Measurements from ENCODE around the gene TMEM61. TPM values are rescaled to one million over a fixed set of nuclear protein-coding genes. Genes with fewer than 3 reads are reported as not detected.
"Not testable (repeated sequence)": the region's sequence is repeated elsewhere in the genome, so short reads cannot be mapped to it uniquely, and the experiment has no call there.

The TMEM61 gene
- 0.90 TPM in 1 of 2 replicates, not detected in the other for total RNA-seq
- polyA plus RNA-seq, result 0.22 and 0.99 TPM in 2 replicates

GRCh38 chr1:54980528-54981241 lies at the start of gene TMEM61:
Gene TMEM61 (plus strand): TSS chr1:54980628. CDS start chr1:54981066, 438 bp downstream.
- no peak for TF ChIP-seq EZH2 (IDR thresholded peaks at IDR 0.05; ENCODE audit: borderline replicate concordance)
- TF ChIP-seq, protein P1, sequence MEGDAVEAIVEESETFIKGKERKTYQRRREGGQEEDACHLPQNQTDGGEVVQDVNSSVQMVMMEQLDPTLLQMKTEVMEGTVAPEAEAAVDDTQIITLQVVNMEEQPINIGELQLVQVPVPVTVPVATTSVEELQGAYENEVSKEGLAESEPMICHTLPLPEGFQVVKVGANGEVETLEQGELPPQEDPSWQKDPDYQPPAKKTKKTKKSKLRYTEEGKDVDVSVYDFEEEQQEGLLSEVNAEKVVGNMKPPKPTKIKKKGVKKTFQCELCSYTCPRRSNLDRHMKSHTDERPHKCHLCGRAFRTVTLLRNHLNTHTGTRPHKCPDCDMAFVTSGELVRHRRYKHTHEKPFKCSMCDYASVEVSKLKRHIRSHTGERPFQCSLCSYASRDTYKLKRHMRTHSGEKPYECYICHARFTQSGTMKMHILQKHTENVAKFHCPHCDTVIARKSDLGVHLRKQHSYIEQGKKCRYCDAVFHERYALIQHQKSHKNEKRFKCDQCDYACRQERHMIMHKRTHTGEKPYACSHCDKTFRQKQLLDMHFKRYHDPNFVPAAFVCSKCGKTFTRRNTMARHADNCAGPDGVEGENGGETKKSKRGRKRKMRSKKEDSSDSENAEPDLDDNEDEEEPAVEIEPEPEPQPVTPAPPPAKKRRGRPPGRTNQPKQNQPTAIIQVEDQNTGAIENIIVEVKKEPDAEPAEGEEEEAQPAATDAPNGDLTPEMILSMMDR (IDR thresholded peaks at IDR 0.05; ENCODE audit: poor library complexity), result no peak
- TF ChIP-seq EZH2phosphoT487 (IDR thresholded peaks at IDR 0.05; ENCODE audit: low read depth, severe bottlenecking, unreplicated experiment), result no peak
- Histone ChIP-seq H3K79me2 (no peaks in the 10 kb centered on the region), H4K20me1 (ENCODE audit: insufficient read depth, poor library complexity, severe bottlenecking) (no peaks in the 10 kb centered on the region), H3K27me3 (peaks cover 38% of the 10 kb centered on the region), H3K4me1 (ENCODE audit: insufficient read depth) (peaks cover 5% of the 10 kb centered on the region), H3K27ac (no peak within 1 kb of the TSS), H3K4me3 (peak within 1 kb of the TSS; percentile 27), H2AFZ (peak within 1 kb of the TSS; percentile 74), H3K36me3 (replicated peaks; ENCODE audit: insufficient read depth, low read depth) (no peaks in the 10 kb centered on the region), H3K4me2 (peak within 1 kb of the TSS; percentile 97), H3K9me3 (ENCODE audit: low read depth) (no peaks in the 10 kb centered on the region), H3K9me2 (replicated peaks; ENCODE audit: insufficient read depth) (no peaks in the 10 kb centered on the region)
- peak; percentile 50 for DNase-seq (ENCODE audit: low spot score)
- 12% methylated on average over 37 of the region's 69 CpGs for WGBS (ENCODE audit: low lambda C conversion rate, missing lambda C conversion rate)

DNA sequence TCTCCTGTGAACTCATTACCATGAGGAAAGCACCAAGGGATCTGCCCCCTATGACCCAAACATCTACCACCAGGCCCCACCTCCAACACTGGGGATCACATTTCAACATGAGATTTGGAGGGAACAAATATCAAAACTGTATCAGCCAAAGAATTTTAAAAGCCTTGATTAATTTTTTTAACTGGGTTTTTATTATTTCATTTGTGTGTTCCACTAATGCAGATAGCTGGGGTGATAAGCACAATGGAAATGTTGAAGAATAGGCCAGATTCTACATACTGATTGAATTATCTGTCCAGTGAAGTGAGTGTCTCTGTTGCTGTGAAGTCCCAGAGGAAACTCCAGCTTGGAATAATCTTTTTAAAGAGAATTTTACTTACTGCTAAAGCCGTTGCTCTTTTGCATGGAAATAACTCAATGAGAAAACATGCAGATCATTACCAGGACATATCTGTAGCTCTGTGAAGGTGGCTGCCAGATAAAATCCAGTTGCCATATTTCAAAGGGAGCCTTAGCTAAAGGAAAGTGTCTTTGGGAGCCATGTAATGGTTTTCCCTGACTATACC lies 49.1 kb upstream of the TMEM61 start:
- Histone ChIP-seq H3K4me3 (no peak overlapping the region), H3K27me3 (no peaks in the 10 kb centered on the region), H3K9me3 (ENCODE audit: low read depth) (no peaks in the 10 kb centered on the region), H3K79me2 (no peaks in the 10 kb centered on the region), H2AFZ (no peak overlapping the region), H3K27ac (no peak overlapping the region), H3K4me1 (ENCODE audit: insufficient read depth) (peaks cover 20% of the 10 kb centered on the region), H3K36me3 (replicated peaks; ENCODE audit: insufficient read depth, low read depth) (no peaks in the 10 kb centered on the region), H4K20me1 (ENCODE audit: insufficient read depth, poor library complexity, severe bottlenecking) (no peaks in the 10 kb centered on the region), H3K9me2 (replicated peaks; ENCODE audit: insufficient read depth) (no peaks in the 10 kb centered on the region), H3K4me2 (no peak overlapping the region)
- no peak for DNase-seq (ENCODE audit: low spot score)
- 64% methylated on average over 1 of the region's 1 CpG for WGBS (ENCODE audit: low lambda C conversion rate, missing lambda C conversion rate)
- TF ChIP-seq EZH2phosphoT487 (IDR thresholded peaks at IDR 0.05; ENCODE audit: low read depth, severe bottlenecking, unreplicated experiment) (no peak), EZH2 (IDR thresholded peaks at IDR 0.05; ENCODE audit: borderline replicate concordance) (no peak)
- TF ChIP-seq, protein P1 (IDR thresholded peaks at IDR 0.05; ENCODE audit: poor library complexity), result no peak

- Histone ChIP-seq H3K4me1 (ENCODE audit: insufficient read depth) (peaks cover 11% of the 10 kb centered on the region), H3K27ac (peak overlapping the region; percentile 72)
- not testable (repeated sequence) for H3K9me2 ChIP-seq (replicated peaks; ENCODE audit: insufficient read depth); H2AFZ ChIP-seq; H3K4me2 ChIP-seq; H4K20me1 ChIP-seq (ENCODE audit: insufficient read depth, poor library complexity, severe bottlenecking); H3K36me3 ChIP-seq (replicated peaks; ENCODE audit: insufficient read depth, low read depth); H3K9me3 ChIP-seq (ENCODE audit: low read depth); H3K79me2 ChIP-seq; DNase-seq (ENCODE audit: low spot score); H3K27me3 ChIP-seq; H3K4me3 ChIP-seq
- 89% methylated on average over 6 of the region's 6 CpGs for WGBS (ENCODE audit: low lambda C conversion rate, missing lambda C conversion rate)
These were observed 46.3 kb upstream of the TMEM61 start for GRCh38 chr1:54934081-54934480.

DNA sequence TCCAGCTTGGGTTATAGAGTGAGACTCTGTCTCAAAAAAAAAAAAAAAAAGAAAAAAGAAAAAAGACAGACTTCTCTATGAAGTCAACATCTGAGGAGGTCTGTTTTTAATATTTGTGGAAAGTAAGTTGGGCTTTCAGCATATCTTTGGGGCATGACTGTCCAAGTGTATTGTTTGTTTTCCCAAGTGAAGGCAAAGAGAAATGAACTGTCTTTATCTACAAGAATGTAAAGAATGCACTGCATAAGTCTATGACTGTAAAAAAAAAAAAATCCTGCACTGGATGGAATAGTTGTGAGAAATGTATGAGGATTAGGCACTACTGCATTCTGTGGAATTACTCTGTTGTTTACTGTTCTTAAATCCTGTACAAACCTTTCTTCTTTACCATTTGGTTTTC lies 45.6 kb upstream of the TMEM61 start:
- Histone ChIP-seq H3K79me2 (no peaks in the 10 kb centered on the region), H3K4me1 (ENCODE audit: insufficient read depth) (peaks cover 13% of the 10 kb centered on the region), H3K36me3 (replicated peaks; ENCODE audit: insufficient read depth, low read depth) (no peaks in the 10 kb centered on the region), H3K27ac (peak overlapping the region; percentile 72), H3K27me3 (no peaks in the 10 kb centered on the region), H3K4me3 (no peak overlapping the region), H3K9me3 (ENCODE audit: low read depth) (no peaks in the 10 kb centered on the region), H2AFZ (no peak overlapping the region), H3K9me2 (replicated peaks; ENCODE audit: insufficient read depth) (no peaks in the 10 kb centered on the region), H4K20me1 (ENCODE audit: insufficient read depth, poor library complexity, severe bottlenecking) (no peaks in the 10 kb centered on the region), H3K4me2 (peak overlapping the region; percentile 30)
- peak; percentile 40 for DNase-seq (ENCODE audit: low spot score)
- TF ChIP-seq, protein P1 (IDR thresholded peaks at IDR 0.05; ENCODE audit: poor library complexity), result no peak
- TF ChIP-seq EZH2phosphoT487 (IDR thresholded peaks at IDR 0.05; ENCODE audit: low read depth, severe bottlenecking, unreplicated experiment) (no peak), EZH2 (IDR thresholded peaks at IDR 0.05; ENCODE audit: borderline replicate concordance) (no peak)

Measured in hepatocyte (in vitro differentiated cells).